ENCODE measurements around the gene MPO.
A peak's percentile ranks its signal among the peaks of the same experiment; 100 is the strongest.

Gene MPO

GRCh38 chr17:58229881-58230280 is 50.9 kb downstream of the MPO start:
- H3K4me3 ChIP-seq = no peak overlapping the region
- no peak overlapping the region for H3K27ac ChIP-seq
- TF ChIP-seq, protein P1, sequence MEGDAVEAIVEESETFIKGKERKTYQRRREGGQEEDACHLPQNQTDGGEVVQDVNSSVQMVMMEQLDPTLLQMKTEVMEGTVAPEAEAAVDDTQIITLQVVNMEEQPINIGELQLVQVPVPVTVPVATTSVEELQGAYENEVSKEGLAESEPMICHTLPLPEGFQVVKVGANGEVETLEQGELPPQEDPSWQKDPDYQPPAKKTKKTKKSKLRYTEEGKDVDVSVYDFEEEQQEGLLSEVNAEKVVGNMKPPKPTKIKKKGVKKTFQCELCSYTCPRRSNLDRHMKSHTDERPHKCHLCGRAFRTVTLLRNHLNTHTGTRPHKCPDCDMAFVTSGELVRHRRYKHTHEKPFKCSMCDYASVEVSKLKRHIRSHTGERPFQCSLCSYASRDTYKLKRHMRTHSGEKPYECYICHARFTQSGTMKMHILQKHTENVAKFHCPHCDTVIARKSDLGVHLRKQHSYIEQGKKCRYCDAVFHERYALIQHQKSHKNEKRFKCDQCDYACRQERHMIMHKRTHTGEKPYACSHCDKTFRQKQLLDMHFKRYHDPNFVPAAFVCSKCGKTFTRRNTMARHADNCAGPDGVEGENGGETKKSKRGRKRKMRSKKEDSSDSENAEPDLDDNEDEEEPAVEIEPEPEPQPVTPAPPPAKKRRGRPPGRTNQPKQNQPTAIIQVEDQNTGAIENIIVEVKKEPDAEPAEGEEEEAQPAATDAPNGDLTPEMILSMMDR (IDR thresholded peaks at IDR 0.05) = no peak
- no peak for DNase-seq (ENCODE audit: low spot score)

GRCh38 chr17:58229384-58229783 is 51.4 kb downstream of the MPO start:
- H3K4me3 ChIP-seq = no peak overlapping the region
- TF ChIP-seq, protein P1 (IDR thresholded peaks at IDR 0.05) = no peak
- no peak for DNase-seq (ENCODE audit: low spot score)
- H3K27ac ChIP-seq = no peak overlapping the region

DNA sequence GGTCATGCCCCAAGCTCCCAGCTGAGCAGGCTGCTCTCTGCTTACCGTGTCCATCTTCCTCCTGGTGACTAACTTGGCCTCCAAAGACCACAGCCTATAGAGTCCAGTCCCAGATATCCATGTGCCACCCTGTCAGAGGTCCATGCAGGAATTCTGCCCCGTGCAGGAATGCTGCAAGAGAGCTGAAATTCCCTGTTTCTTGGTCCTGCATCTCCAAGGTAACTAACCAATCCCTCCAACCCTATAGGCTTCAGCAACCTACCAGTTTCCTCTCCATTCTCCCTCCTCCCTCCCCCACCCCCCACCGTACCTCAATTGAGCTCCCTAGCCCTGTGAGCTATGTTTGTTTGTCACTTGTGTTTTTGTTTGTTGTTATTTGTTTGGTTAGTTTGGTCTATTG is 52.1 kb downstream of the MPO start:
- Histone ChIP-seq H3K27ac (no peak overlapping the region), H3K4me3 (no peak overlapping the region)
- TF ChIP-seq, protein P1 (IDR thresholded peaks at IDR 0.05) = no peak
- DNase-seq (ENCODE audit: low spot score) = peak; percentile 47

GRCh38 chr17:58227733-58228132 is 53.0 kb downstream of the MPO start:
- Histone ChIP-seq H3K27ac (no peak overlapping the region), H3K4me3 (no peak overlapping the region)
- DNase-seq (ENCODE audit: low spot score) = no peak
- TF ChIP-seq, protein P1 (IDR thresholded peaks at IDR 0.05) = no peak

DNA sequence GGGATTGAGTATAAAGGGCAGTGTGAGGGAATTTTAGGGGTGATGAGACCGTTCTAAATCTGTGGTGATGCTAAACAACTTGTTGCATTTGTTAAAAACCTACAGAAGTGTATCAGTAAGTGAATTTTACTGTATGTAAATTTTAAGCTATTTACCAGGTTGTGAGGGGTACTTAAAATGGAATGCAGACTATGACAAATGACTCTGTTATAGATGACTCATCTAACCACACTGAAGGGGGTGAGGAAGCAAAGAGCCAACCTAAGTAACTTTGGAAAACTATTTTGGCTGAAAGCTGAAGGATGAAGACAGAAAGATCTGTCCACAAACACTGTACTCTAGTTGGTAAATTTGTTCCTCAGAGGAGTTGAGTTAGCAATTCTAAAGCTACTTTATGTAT is 56.4 kb downstream of the MPO start:
- TF ChIP-seq, protein P1 (IDR thresholded peaks at IDR 0.05) = no peak
- Histone ChIP-seq H3K27ac (no peak overlapping the region), H3K4me3 (no peak overlapping the region)
- DNase-seq (ENCODE audit: low spot score) = no peak

Data from coronary artery (tissue), 2 donors.